GM12892 (cell line): Measurements from ENCODE around the gene GSK3B.

Experiments
- POLR2A ChIP-seq: IDR thresholded peaks from 2 replicates; pipeline ENCODE4 v1.6.1; 2011; ENCODE audit warnings: low read depth, low read length, control low read depth
- POLR2AphosphoS5 ChIP-seq: IDR thresholded peaks from 2 replicates; pipeline ENCODE4 v1.6.1; 2011; ENCODE audit warnings: low read depth, low read length, control low read depth
- TAF1 ChIP-seq: IDR thresholded peaks from 2 replicates; pipeline ENCODE4 v1.6.1; 2011; ENCODE audit warnings: low read depth, mild to moderate bottlenecking, control low read depth, low read length, borderline replicate concordance

DNA sequence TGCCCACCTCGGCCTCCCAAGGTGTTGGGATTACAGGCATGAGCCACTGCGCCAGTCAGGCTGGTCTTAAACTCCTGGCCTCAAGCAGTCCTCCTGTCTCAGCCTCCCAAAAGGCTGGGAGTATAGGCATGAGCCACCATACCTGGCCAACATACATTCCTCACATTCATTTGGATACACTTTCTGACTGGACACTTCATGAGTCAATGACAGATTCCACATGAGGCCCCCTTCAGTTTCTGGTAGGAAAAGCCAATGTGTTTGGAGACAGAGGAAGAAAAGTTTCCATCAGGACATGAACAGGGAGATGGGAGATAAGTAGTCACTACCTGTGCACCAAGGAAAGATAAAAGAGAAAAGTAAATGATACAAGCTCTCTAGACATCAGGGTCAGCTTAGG is 49.4 kb upstream of the GSK3B start:
- no peak for TF ChIP-seq POLR2AphosphoS5
- TF ChIP-seq POLR2A: no peak
- TF ChIP-seq TAF1: no peak
